NCI-H1417 (cell line): ENCODE results near the gene ITGB7.

Experiments
- DNase-seq, 3 experiments: peaks; one replicate each; lab custom pipeline; 2025; lab: John Stamatoyannopoulos, UW

Gene ITGB7

GRCh38 chr12:53145383-53146260 is 61.4 kb downstream of the ITGB7 start:
- DNase-seq, result no peak

GRCh38 chr12:53143355-53143754 is 63.7 kb downstream of the ITGB7 start:
- no peak for DNase-seq
